ENCODE data around the gene SMAD2.

Gene SMAD2

DNA sequence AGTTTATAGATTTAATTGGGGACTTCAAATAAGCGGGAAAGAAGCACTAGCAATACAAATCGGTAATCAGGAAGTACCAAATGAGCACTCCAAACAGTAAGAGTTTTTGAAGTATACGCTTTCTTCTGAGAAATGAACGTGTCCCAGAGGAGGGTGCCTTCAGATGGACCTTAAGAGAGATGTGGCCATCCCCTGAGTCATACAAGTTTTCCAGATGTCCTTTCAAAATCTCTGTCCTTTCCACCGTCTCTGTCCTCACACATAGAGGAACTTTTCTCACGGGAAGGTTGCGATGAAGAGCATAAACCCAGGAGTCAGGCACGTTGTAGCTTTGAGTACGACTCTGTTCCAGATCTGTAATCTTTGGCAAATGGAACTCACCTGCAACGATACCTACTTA lies 1.7 kb upstream of the SMAD2 start:
- no peak for DNase-seq (ENCODE audit: low read depth in 3 of 3)

DNA sequence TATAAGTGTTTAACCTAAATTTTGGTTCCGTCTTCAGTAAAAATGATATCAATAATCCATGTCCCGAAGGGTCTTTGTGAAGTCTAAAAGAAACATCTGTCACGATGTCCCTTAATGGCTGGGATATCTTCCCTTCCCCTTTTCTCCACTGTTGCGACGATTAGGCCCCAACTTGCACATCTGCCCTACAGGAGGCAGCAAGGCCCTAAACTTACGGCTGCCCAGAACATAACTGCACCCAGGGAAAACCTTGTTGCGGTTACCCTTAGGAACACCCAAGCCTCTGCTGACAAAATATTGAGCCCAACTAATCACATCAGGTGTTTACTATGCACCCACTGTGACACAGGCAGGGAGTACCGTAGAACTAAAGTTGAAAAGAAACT lies 1.3 kb upstream of the SMAD2 start:
- DNase-seq (ENCODE audit: low read depth in 3 of 3), result no peak

DNA sequence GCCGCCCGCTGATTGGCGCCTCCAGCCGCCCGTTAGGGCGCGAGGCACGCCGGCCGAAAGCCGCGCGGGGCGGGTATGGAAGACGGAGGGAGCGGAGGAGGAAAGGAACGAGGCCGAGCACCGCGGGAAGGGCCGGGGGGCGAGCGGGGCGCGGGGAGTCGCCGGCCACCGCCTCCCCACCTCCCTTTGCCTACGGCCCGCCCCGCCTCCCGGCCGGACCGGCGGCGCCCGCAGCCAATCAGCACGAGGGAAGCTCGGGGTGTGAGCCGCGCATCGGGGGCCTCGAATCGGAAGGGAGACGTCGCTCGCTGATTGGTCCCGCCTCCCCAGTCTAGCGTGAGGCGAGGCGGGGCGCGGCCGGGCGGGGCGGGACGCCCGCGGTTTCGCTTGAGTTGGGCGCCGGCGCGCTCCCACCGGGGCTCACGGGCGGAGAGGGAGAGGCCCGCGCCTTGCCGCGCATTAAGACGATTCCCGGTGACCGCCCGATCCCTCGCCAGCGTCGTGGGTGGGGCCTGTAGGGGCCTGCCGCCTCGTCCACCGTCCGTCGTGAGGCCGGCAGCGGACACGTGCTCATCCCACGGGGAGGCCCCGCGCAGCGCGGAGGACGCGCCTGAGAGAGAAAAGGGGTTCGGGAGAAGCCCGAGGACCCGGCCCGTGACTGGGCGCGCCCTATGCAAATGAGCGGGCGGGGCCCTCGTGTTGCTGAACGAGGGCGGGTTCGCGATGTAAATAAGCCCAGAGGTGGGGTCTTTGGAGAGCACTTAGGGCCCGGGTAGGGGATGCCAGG lies 665 bp upstream of the SMAD2 start:
- peak; percentile 91 to 92 (median 91) for DNase-seq (ENCODE audit: low read depth in 3 of 3)

DNA sequence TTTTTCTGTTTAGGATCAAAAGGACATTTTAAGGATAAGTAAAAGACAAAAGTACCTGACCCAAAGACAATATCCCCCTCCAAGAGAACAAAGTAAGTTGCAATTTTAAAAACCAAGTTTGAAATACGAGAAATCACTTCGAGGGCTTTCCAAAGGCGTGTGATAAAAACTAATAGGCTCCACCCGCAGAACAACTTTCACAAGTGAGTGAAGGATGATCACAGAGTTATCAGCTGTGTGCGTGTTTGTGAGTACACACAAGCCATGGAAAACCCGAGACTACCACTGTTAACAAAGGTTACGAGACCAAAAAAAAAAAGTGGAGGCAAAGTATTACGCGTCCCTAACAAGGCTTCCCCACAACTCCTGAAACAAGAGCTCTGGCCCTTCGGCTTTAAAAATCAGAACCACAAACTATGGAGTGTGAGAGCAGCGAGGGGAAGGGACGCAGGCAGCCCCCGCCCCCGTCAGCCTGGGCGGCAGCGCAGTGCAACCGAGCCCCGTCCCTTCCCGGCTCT lies 719 bp downstream of the SMAD2 start:
- DNase-seq (ENCODE audit: low read depth in 3 of 3), result no peak

DNA sequence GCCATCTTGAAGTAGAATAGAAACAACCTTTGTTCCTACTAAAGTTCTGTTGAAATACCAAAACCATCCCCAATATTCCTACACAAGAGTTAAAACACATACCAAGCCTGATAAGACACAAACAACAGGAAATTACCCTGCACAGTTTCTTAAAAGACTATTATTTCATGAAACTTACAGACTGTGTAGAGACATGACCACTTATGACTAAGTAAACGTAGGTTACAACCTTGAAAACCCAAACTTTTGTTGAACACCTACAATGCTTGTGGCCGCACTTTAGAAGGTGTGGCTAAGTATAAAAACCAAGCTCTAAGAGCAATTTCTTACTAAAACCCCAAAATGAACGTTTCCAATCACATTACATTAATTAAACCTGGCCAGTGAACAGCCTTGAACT lies 2.0 kb downstream of the SMAD2 start:
- DNase-seq (ENCODE audit: low read depth in 3 of 3), result no peak

DNA sequence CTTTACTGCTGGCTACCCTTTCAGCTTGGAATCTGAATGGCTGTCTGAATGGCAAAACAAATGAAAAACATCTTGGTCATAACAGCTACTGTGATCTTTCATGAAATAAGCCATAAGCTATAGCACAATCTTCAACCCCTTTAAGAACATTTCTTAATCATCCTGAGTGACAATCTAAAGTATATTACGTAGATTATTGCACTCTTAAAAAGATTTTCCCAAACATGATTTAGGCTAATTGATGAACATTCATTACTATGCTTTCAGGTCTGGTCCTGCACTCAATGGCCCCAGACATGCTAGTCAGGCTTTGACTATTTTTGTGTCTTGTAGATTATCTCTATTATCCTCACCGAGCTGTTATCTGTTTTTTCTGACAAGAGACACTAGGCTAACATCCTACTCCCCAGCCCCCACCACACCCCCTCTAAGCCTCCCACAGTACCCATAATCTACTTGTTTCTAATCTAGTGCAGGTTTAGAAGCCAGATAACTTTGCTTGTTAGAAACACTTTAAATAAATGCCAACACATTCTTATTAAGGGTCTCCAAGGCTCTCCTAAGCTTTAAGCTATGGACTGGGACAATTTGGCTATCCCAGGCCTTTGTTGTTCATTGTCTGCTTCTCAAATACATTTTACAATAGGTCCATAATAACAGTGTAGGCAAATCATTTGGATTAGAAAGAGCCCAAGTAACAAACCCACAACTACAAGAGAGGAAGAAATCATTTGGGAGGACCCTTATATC lies 4.2 kb downstream of the SMAD2 start:
- no peak for DNase-seq (ENCODE audit: low read depth in 3 of 3)

DNA sequence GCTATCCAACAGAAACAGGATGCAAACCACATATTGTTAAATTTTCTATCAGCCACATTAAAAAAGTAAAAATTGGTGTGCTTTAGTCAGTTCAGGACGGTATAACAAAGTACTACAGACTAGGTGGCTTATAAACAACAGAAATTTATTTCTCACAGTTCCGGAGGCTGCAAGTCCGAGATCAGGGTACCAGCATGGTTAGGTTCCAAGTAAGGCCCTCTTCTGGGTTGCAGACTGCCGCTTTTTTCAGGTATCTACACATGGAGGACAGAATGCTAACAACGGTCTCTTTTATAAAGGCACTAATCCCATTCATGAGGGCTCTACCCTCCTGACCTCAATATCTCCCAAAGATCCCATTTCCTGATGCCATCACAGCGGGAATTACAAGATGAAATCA lies 10.5 kb downstream of the SMAD2 start:
- DNase-seq (ENCODE audit: low read depth in 3 of 3), result no peak

DNA sequence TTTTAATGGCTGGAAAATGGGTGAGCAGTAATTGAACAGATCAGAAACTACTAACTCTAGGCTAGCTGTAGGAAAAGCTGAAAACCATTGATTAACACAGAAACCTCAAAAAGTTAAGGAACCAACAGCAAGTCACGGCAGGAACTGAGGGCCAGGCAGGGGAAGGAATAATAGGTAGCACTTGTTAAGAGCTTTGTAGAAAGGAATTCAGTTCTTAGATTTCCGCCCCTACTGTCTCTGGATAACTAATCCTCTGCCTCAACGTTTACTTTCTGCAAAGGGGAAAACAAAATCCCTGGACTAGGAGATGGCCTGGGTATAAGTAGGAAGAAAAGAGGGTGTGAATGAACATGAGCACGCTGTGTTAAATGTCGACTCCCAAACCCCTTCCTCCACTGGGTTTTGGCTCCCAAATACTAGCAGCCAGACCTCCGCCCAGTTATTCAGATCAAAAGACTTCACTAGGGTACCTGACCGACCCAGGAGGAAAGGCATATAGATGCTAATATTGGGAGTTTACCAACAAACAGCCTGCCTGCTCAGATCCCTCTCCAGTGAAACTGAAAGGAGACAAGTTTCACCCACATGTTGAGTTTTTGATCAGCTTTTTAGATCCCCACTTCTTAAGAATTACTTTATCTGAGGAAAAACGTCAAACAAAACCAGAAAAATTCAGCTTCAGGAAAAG lies 12.4 kb downstream of the SMAD2 start:
- DNase-seq (ENCODE audit: low read depth in 3 of 3), result no peak

DNA sequence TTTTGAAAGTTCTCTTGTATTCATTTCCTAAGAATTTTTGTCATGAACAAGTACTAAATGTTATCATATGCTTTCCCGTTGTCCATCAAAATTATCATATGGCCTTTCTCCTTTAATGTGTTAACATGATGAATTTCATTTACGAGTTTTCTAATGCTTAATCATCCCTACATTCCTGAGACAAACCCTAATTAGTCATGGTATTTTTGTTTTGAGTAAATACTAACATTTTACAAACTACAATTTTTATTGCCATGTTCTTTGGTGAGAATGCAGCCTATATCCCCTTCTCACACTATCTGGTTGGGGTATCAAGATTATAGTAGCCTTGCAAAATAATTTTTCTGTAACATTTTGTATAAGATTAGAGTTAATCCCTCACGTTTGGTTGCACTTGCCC lies 14.5 kb downstream of the SMAD2 start:
- no peak for DNase-seq (ENCODE audit: low read depth in 3 of 3)

DNA sequence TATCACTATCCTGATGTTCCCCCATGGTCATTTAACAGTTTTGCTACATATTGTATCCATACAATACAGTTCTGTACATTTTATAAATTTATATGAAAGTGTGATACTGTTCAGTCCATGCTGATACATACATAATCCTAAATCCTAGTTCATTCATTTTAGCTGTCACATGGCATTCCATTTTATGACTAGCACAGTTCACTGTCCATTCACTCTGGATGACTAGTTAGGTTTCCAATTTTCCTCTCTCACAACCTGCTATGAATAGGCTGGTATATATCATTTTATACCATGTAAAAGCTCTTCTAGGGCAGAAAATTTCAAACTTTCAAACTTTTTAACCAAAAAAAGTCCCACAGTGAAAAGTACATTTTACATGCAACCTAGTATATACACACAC lies 15.2 kb downstream of the SMAD2 start:
- no peak for DNase-seq (ENCODE audit: low read depth in 3 of 3)

DNA sequence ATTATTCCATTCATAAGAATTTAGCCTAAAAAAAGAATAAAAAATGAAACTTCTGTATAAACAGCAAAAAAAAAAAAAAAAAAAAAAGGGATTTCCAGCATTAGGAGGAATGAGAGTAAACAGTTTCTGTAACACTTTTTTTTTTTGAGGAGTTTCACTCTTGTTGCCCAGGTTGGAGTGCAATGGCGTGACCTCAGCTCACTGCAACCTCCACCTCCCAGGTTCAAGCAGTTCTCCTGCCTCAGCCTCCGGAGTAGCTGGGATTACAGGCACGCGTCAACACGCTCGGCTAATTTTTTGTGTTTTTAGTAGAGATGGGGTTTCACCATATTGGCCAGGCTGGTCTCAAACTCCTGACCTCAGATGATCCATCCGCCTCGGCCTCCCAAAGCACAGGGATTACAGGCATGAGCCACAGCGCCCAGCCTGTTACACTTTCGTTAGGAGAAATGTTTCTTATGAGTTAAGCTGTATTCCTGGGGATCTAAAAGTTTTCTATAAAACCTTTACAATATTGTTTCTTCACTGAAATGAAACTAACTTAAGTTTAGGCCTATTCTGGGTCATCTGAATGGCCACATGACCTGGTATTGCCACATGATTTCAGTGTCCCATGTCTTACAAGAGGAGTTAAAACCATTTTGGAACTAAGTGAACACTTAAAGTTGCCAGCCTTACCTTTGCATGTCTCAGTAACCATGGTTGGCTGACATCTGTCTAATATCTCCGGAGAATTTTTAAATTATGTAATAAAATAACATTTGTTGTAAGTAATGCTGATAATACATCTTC lies 17.5 kb downstream of the SMAD2 start:
- DNase-seq (ENCODE audit: low read depth in 3 of 3), result no peak

DNA sequence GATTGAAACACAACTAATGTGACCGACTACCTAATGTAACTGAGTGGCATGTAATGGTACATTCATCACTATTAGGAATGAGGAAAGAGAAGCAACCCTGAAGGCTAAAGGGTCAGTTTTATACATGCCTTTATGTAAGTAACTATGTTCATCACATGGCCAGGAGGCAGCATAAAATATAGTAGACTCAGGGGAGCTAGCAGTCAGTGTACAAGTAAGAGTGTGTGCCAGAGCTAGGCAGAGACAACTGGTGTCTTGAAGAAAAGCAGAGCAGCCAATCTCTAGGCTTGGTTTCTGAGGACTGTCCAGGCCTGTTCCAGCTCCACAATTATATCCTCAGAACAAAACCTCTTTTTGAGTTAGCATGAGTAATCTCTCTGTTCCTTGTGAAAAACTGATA lies 18.1 kb downstream of the SMAD2 start:
- no peak for DNase-seq (ENCODE audit: low read depth in 3 of 3)

DNA sequence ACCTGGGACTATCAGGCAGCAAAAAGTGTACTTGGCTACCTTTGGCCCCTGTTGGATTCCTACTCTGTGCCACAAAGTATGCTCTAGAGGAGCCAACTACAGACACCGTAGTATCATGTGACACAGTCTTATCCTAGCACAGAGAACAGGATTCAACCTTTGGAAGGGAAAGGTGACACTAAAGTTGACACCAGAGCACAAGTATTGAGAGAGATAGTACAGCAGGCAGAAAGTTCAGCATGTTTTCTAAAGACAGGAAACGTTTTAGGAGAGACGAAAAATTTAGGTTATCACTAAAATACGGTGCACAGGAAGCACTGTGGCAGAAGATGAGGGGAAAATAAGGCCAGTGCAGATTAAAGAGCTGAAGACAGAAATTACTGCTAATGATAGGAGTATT lies 18.6 kb downstream of the SMAD2 start:
- no peak for DNase-seq (ENCODE audit: low read depth in 3 of 3)

DNA sequence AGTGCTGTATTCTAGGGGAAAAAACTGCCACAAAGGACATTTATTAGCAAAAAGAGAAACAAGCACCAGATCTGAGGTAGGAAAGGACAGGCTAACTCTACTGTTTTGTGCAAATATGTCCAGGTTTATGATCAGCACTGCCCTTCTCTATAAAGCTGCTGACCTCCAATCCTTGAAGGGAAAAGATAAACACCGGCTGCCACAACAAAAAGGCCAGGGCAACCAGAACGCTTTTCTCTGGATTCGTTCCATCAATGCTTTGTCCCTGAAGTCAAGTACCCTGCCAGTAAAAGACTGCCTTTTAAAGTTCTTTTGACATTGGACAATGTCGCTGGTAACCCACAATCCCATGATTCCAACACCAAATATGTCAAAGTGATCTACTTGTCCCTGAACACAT lies 21.0 kb downstream of the SMAD2 start:
- DNase-seq (ENCODE audit: low read depth in 3 of 3), result no peak

DNA sequence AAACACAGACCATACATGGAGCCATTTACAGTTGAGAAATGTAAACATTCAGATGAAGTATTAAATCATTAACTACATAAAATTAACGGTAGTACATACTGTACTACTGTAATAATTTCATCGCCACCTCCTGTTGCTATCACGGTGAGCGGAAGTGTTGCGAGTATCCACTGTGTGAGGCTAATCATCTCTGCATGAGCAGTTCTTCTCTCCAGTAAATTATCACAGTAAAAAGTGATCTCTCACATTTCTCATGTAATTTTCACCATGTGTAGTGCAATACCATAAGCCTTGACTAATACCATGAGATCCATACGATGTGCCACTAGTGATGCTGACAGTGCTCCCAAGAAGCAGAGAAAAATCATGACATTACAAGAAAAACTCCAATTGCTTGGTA lies 21.9 kb downstream of the SMAD2 start:
- DNase-seq (ENCODE audit: low read depth in 3 of 3), result no peak

DNA sequence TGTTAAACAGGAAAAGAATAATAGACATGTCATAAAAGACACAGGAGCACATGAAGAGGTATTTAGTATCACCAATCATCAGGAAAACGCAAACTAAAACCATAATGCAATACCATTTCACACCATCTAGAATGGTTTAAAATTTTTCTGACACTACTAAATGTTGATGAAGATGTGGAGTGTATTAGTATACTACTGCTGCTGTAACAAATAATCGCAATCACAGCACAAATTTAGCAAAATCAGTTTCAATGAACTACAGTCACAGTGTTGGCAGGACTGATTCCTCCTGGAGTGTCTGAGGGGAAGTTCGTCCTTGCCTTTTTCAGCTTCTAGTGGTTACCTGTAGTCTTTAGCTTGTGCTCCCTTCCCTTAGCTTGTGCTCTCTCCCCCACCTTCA lies 24.1 kb downstream of the SMAD2 start:
- no peak for DNase-seq (ENCODE audit: low read depth in 3 of 3)

DNA sequence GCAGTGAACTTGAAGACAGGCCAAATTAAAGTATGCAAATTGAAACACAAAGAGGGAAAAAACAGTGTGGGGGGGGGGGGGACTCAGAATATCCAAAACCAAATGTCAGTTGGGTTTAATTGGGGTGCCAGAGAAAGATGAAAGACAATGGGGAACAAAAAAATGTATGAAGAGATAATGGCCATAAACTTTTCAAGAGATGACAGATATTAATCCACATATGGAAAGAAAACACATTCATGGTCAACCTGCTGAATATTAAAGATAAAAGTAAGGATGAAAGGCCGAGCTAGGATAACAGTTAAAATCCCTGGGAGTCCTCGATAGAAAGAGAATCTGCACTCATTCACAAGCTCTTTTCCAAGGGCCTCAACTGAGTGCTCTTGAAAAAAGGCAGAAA lies 26.6 kb downstream of the SMAD2 start:
- DNase-seq (ENCODE audit: low read depth in 3 of 3), result no peak

DNA sequence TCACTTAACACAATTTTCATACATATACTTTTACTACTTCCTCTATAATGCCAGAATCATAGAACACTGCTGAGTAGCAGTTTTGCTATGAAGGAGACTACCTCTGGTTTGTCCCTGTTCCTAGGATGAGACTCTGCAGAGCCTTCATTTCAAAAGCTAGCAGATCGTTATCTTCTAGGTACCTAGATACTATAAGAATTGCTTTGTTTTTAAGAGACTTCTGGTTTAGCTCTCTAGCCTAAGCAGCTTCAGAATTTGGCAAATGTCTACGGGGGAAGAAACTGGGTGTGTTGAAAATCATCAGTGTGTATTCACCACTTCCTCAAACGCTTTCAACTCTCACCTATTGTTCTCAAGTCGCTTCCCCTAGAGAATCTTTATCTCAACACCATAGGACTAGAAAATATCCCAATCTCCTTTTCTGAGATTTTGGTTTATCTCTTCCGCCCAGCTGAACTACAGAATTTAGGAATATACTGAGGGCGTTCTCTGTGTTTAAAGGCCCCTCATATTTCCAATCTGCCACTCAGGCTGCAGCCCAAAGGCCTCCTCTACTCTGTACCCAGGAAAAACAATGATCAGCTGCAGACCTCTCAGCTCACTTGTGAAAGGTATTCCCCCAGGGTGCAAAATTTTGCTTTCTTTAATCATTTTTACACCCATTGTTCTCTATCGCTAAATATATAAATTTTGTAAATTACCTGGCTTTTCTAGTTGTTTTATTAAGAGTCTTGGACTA lies 28.7 kb downstream of the SMAD2 start:
- DNase-seq (ENCODE audit: low read depth in 3 of 3), result no peak

DNA sequence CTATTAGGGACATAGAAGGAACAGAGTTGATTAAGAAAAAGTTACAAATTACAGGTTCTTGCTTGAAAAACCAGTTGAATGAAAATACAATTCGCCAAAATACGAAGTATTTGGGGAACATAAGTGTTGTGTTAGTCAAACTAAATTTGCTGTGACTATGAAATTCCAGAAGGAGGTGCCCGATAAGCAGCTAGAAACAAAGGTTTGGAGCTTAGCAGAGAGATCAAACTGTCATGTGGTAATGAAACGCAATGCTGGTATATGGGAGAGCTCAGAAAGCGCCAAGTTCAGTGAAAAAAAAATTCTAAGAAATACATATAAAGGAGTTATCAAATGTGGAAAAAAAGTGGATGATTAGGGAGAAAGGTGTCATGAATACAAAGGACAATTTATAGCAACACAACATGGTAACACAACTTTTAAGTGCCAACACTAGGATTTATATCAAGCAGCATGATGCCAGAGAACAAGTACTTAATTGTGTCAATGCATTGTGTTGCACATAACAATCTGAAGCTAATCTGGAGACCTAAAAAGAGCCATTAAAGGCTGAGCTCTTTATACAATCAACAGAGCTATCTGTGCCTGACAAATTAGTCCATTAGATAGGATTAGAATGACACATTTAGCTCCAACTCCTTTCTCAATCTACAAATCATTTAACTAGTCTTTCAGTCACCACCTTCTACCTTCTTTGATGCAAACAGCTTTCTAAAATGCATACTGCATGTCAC lies 31.2 kb downstream of the SMAD2 start:
- no peak for DNase-seq (ENCODE audit: low read depth in 3 of 3)

DNA sequence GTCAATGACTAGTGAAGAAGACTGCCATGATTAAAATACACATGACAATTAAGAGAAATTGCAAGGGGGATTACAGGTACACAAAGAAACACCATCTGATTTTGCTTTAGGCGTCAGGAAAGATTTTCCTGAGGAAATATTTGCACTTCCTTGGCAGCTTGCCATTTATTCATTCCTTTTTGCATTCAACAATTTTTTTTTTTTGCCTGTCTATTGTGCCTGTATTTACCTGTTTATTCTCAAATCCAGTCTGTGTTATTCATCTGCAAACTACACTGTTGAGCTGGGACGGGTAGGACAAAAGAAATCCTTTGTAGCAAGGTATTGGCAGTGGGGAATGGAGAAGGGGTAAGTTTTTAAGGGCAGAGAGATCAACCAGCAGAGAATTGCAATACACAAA lies 31.8 kb downstream of the SMAD2 start:
- no peak for DNase-seq (ENCODE audit: low read depth in 3 of 3)

DNA sequence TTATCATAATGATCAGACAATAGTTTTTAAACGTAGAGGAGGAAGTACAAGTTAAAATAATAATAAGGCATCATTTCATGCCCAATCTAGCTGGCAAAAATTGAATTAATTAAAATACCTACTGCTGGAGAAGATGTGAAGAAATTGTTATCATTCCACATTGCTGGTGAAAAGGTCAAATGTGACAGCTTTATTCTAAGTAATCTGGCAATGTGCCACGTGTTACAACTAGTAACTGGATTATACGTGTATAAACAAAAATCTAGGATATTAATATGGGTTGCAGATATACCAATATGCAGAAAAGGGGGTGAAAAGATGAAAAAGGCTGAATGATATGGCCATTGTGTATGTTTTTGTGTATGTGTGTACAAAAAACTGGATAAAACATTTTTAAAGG lies 32.4 kb downstream of the SMAD2 start:
- DNase-seq (ENCODE audit: low read depth in 3 of 3), result no peak

Measured in stimulated activated CD4-positive, alpha-beta T cell treated with anti-CD3 and anti-CD28 coated beads, TNF-alpha, amount 100 ng/mL, for 48 hours (primary cell).